COLO668 (cell line): ENCODE results near the gene MAN2C1.
"Not testable (repeated sequence)": the region's sequence is repeated elsewhere in the genome, so short reads cannot be mapped to it uniquely, and the experiment has no call there.

ENCODE experiments used
- DNase-seq: peaks from one replicate; lab custom pipeline; 2025; ENCODE audit not compliant: unreplicated experiment; lab: John Stamatoyannopoulos, UW

Gene MAN2C1

DNA sequence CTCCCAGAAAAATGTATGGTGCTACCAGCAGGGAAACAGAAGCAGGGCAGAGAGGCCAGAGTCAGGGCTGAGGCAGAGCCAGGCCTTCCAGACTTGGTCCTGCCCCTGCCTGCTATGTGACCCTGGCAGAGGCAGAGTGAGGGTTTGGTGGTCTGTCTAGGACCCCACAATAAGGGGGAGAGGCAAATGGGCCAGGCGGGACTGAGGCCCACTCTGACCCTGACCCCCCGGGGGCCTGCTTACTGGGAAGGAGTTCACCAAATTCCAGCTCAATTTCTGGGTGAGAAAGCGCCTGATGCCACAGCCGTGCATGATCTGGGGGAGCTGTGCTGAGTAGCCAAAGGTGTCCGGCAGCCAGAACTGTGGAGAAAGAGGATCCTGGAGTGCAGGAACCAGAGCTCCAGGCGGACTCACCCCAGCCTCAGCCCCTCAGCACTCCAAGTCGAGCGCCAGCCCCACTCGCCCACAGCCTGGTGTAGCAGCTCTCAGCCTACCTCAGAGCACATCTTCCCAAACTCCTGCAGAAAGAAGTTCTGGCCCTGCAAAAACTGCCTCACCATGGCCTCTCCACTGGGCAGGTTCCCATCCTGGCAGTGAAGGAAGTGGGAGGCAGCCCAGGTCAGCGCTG is 6.9 kb downstream of the MAN2C1 start:
- no peak for DNase-seq

DNA sequence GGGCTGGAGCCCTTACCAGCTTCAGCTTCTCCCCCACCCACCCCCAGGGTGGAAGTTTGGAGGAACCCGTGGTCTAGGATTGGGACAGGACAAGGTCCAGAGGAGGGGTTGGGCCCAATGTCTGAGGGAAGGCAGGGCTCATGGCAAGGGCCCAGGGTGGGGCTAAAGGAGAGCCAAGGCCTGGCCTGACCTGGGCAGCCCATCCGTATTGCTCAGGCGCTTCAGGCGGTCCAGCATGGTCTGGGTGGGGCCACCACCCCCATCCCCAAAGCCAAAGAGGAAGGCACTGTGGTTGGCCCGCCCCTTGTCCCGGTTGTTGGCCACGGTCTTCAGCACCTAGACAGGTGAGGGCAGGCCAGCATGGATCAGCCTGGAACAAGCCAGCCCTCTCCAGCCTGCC is 7.6 kb downstream of the MAN2C1 start:
- no peak for DNase-seq

DNA sequence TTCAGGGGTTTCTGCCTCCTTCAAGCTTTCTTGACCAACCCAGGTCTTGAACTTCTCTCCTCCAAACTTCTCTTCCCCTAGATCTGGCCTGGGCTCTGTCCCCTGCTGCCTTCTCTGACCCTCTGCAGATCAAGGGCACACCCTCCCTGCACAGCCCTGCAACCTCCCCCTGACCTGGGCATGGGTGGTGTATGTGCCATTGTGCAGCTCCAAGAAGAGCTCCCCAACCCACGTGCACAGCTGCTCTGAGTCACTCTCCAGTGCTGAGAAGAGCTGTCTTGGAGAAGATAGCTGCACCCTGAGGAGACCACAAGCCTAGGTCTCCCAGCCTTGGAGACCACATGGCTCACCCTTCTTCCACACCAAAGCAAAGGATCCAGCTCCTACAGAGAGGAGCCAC is 8.0 kb downstream of the MAN2C1 start:
- DNase-seq = no peak

DNA sequence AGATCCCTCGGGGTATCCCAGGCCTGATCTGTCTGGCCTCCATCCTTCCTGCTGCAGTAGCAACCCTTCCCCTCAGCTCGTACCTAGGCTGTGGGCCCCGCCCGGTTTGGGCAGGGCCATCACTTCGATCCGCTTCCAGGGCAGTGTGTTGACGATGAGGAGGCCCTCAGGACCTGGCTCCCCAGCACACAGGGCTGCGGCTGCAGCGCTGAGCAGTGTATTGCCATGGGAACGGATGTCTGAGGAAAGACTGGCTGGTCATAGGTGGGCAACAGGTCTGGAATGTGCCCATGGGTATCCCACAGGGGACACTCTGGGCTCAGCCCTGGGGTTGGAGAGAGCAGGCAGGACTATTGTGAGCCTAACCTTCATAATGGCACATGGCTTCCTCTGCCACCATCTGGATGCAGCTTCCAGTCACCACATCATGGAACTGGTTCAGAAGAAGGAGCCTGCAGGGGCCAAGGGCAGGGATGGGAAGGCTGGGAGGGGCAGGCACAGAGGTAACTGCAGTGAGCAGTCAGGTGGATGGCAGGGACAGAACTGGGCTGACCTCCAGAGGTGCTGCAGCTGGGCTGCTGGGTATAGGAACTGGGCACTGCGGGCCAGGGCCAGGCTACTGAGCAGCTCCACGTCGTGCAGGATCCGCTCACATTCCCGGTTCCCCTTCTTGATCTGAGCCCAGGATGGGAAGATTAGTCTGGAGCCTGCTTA is 8.7 kb downstream of the MAN2C1 start:
- no peak for DNase-seq

DNA sequence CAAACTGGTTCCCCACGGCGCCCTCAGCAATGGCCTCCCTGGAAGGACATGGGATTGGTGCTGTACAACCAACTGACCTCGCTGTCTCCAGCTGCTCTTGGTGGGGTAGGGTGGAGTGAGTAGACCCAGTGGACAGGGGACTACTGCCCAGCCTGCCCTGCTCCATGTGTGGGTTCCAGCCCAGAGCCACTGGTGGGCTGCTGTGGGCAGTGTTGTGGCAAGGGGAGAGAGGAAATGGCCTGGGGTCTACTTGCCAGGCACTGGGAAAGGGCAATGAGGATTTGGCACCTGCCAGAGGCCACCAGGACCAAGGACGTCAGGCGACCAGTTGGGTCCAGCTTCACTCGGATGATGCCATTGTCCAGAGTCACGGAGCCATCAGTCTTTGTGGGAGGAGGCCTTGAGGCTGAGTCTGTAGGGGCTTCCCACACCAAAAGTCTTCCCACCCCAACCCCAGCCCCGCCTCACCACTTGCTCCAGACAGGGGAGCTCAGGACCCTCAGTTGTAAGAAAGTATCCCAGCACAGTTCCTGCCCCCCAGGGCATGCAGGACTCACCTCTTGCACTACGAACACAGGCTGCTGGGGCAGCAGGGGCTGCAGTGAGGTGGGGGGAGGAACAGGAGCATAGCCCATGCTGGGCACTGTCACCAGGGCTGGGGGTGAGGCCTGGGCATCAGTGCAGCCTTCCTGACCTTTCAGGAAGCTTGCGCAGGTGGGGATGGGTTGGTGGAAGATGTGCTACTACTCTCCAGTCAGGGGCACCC is 9.5 kb downstream of the MAN2C1 start:
- no peak for DNase-seq

DNA sequence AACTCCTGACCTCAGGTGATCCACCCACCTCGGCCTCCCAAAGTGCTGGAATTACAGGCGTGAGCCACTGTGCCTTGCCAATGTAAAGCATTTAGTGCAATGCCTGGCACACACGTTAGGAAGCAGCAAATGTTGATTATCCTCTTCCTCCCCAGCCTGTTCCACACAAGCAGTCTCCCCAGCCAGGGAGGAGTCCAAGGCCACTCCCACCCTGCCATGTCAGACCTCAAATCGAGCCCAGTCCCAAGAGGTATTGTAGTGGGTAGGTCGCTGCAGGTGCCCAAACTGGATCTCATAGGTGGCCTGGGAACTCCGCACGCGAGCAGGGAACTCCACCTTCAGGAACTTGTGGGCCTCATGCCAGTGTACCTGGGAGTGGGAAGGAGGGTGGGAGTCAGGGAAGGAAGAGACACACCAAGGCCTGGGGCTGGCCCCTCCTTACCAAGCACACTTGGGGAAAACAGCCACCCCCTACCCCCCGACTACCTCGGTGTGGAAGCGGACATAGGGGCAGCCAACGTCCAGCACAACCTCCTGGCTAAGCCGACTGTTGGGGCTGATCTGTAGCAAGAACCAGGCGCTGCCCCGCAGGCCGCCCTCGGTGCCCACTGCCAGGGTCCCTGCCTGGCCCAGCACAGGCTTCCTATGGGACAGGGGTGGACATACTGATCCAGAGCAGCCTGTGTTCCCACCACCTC is 10.3 kb downstream of the MAN2C1 start:
- DNase-seq = no peak

DNA sequence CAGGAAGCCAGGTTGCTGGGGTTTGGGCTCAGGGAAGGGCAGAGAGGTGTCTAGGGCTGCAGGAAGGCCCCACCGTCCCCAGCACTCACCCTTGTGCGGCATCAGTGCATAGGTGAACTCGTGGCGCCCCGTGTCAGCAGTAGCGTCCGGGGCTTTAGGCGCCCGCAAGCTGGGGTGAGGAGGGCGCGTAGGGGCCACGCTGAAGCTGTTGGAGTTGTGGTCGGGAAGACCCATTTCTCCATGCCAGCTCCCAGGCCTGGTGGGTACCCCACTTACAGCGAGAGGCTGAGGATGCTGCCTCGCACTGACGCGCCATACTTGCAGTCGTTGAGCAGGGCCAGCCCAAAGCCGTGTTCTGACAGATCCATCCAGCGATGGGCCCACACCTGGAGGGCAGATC is 11.9 kb downstream of the MAN2C1 start:
- no peak for DNase-seq

DNA sequence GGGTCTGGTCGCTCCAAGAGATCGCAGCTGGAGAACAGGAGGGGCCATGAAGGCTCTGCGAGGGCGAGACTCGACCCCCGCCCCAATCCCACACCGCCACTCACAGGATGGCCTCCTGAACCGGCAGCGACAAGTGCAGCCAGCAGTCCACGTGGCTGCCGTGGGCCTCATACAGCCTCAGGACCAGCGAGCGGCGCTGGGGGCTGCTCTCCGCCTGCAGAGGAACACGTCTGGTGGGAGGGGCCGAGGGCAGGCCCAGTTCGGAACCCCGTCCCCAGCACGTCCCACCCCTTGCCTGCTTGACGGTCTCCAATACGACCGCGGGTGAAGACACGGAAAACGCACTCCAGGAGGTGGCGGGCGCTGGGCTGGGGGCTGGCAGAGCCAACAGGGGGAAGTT is 12.4 kb downstream of the MAN2C1 start:
- DNase-seq = no peak

DNA sequence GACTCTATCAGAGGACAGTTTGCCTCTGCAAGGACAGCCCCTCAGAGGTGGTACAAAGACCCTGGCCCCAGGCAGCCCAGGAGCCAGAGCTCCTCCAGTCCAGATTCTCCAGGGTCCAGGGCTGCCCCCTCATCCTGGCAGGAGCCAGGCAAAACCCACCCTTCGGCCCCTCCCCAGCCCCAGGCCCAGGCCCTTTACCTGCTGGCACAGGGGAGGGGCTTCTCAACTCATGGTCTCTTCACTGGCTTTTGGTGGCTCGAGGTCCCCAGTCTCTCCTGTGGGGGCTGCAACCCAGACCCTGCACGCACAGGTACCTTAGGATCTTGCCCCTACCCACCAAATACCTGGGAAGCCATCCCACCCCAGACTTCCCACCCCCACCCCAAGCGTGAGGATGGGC is 13.0 kb downstream of the MAN2C1 start:
- no peak for DNase-seq

DNA sequence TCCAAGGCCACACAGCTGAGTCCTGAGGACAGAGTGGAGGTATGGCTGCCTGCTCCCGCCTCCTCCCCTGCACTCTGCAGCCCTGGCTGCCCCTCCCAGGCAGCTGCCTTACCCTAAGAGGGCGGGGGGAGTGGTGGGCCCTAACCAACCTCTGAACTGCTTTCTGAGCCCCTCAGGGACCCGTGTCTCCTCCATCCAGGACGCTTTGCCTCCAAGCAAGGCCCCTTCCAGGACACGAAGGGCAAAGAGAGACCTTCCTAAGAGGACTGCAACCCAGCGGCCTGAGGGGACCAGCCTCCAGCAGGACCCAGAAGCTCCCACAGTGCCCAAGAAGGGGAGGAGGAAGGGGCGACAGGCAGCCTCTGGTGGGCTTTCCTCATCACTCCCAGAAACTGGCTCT is 14.0 kb downstream of the MAN2C1 start:
- no peak for DNase-seq

DNA sequence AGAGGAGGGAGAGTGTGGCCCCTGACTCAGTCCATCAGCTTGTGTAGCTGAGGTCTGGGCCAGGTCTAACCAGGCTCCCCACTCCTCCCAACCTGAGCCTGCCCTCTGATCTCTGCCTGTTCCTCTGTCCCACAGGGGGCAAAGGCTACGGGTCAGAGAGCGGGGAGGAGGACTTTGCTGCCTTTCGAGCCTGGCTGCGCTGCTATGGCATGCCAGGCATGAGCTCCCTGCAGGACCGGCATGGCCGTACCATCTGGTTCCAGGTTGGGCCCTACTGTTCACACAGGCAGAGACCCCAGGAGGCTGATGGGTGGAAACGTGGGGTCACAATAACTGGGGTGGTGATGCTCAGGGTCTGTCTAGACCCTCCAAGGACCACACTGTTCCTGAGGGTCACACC is 14.8 kb downstream of the MAN2C1 start:
- no peak for DNase-seq

DNA sequence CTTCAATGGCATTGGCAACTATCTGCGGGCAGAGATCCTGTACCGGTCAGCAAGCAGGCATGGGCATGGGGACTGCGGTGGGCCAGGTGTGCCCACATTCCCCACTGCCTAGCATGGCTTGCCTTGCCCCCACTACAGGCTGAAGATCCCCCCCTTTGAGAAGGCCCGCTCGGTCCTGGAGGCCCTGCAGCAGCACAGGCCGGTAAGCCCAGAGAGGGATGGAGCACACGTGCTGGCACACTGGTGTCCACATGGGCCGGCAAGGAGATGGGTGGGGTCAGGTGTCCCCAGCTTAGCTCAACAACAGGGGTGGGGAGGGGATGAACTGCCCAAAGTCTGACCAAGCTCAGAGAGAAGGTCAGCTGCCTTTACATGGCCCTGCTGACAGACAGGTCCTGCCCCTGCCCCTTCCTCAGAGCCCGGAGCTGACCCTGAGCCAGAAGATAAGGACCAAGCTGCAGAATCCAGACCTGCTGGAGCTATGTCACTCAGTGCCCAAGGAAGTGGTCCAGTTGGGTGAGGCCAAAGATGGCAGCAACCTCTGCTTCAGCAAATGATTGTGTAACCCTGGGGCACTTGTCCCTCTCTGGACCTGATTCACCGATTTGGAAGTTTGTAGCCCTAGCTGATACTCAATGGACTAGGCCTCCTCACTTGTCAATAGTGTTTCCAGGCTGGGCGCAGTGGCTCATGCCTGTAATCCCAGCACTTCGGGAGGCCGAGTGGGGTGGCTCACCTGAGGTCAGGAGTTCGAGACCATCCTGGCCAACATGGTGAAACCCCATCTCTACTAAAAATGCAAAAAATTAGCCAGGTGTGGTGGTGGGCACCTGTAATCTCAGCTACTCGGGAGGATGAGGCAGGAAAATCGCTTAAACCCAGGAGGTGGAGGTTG is 16.0 kb downstream of the MAN2C1 start:
- DNase-seq = no peak

DNA sequence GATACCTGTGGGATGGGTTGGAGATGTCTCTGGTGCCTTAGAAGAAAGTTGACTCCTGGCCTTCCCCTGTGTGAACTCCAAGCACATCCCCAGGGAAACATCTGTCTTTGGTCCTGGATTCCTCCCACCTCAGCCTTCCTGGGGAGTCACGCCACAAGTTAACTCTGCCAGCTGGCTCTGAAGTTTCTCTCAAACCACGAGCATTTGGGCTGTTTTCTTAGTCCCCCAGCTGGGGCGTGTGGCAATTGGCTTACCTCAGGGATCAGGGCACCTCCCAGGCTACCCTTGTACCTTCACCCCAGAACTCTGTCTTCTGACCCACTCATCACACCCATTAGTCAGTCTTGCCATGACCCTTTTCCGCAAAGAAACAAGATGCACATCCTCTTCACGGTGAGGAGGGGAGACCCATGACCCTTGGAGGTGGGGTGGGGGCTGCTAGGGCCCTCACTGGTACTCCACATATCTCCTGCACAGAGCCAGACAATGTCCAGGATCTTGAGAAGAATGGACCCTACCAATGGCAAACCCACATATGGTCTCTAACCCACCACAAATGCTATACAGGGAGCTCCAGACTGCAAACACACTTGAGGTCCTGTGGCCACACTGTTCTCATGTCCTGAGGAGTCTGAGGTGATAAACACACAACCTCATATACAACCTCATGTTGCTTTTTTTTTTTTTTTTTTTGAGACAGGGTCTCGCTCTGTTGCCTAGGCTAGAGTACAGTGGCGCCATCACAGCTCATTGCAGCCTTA is 17.6 kb downstream of the MAN2C1 start:
- no peak for DNase-seq

DNA sequence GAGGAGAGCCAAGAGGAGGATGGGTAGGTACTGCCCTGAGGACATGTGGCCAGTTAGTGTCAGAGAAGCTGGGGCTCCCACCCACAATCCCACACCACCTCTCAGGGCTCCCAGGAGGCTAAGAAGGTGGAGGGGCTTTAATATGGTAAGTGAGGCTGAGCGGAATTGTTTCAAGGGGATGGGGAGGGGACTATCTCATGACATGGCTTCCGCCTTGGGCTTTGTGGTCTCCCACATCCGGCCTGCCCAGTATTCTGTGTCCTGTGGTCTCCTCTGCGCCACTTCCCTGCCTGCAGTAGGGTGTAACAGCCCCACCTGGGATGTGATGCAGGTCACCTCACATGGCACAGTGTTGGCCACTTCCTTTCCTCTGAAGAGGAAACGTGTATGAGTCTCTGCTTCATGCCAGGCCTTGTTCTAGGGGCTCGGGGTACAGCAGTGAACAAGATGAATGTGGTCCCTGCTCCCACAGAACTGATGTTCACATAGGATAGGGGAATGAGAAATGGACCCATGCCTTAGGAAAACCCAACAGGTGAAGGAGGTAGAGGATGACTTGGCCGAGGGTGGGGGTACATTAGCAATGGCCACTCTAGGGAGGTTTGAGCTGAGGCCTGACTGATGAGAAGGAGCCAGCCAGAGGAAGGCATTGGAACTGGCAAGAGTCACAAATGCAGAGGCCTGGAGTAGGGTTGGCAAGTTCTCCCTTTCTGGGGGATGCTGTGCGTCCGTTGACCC is 18.4 kb downstream of the MAN2C1 start:
- DNase-seq = no peak

DNA sequence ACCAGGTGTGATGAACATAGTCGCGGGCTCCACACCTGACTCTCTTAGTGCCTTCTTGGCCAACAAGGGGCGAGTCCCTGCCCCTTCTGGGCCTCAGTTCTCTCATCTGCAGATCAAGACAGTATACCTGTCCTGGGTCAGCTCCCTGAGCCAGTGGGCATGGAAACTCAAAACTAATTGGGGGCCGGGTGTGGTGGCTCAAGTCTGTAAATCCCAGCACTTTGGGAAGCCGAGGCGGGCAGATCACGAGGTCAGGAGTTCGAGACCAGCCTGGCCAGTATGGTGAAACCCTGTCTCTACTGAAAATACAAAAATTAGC is 19.1 kb downstream of the MAN2C1 start:
- DNase-seq = not testable (repeated sequence)

DNA sequence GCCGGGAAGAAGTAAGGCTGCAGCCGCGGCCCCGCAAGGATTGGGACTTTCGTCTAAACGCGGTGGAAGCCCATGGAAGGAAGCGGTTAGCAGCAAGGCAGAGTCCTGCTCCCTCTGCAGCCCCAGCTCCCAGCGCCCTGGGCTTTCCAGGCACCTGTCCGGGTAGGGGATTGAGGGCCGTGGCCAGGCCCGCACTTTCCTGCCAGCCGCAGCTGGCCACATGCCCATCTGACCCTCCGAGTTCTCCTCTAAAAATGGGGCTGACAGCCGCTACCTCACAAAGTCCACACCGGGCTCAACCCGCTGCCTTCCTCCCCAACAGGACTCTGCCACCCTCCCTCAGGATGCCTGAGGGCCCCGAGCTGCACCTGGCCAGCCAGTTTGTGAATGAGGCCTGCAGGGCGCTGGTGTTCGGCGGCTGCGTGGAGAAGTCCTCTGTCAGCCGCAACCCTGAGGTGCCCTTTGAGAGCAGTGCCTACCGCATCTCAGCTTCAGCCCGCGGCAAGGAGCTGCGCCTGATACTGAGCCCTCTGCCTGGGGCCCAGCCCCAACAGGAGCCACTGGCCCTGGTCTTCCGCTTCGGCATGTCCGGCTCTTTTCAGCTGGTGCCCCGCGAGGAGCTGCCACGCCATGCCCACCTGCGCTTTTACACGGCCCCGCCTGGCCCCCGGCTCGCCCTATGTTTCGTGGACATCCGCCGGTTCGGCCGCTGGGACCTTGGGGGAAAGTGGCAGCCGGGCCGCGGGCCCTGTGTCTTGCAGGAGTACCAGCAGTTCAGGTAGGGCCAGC is 19.7 kb downstream of the MAN2C1 start:
- DNase-seq = peak; percentile 63

DNA sequence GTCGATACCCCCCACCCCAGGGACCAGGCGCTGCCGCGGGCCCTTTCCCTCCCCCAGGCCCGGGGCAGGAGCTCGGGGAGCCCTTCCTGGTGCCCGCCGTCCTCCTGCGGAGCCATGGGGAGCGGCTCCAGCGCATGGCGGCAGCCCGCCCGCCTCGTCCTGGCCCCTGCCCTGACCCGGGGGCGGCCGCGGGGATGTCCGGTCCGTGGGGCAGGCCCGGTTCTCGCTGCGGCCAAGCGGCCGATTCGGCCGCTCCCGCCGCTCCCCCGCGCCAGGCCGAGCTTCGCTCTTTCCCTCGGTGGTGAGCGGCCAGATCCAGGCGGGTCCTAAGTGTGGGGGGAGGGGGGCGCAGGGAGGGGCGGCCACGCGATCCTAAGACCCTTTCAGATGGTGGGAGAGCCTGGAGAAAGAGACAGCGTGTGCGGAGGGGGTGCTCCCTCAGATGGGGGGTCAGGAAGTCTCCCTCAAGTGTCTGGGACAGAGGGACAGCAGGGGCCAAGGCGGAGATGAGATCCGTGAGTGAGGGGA is 20.3 kb downstream of the MAN2C1 start:
- peak; percentile 28 for DNase-seq
